ENCODE data around the gene CHST8.
"Not testable (repeated sequence)": the region's sequence is repeated elsewhere in the genome, so short reads cannot be mapped to it uniquely, and the experiment has no call there.

The CHST8 gene

GRCh38 chr19:33695547-33695946 is 73.8 kb downstream of the CHST8 start:
- not testable (repeated sequence) for DNase-seq

- no peak for DNase-seq
Measured at GRCh38 chr19:33697766-33698165, 76.0 kb downstream of the CHST8 start.

- DNase-seq: no peak
Measured at GRCh38 chr19:33698576-33699435, 77.1 kb downstream of the CHST8 start.

- DNase-seq: no peak
Measured at GRCh38 chr19:33699754-33700407, 78.1 kb downstream of the CHST8 start.

GRCh38 chr19:33700408-33701013 is 78.8 kb downstream of the CHST8 start:
- DNase-seq: no peak

- DNase-seq: no peak
Measured at GRCh38 chr19:33701565-33701964, 79.8 kb downstream of the CHST8 start.

- no peak for DNase-seq
Measured at GRCh38 chr19:33702606-33703437, 81.1 kb downstream of the CHST8 start.

GRCh38 chr19:33703438-33703750 is 81.6 kb downstream of the CHST8 start:
- no peak for DNase-seq

- DNase-seq: no peak
Measured at GRCh38 chr19:33703821-33704220, 82.1 kb downstream of the CHST8 start.

- DNase-seq: no peak
Measured at GRCh38 chr19:33704271-33704670, 82.5 kb downstream of the CHST8 start.

GRCh38 chr19:33705090-33705847 is 83.5 kb downstream of the CHST8 start:
- DNase-seq: no peak

GRCh38 chr19:33705860-33706259 is 84.1 kb downstream of the CHST8 start:
- no peak for DNase-seq

- no peak for DNase-seq
Measured at GRCh38 chr19:33706631-33707030, 84.9 kb downstream of the CHST8 start.

- DNase-seq: no peak
Measured at GRCh38 chr19:33712268-33712667, 90.5 kb downstream of the CHST8 start.

- no peak for DNase-seq
Measured at GRCh38 chr19:33713194-33713593, 91.4 kb downstream of the CHST8 start.

GRCh38 chr19:33714149-33714548 is 92.4 kb downstream of the CHST8 start:
- no peak for DNase-seq

- DNase-seq: no peak
Measured at GRCh38 chr19:33715462-33715861, 93.7 kb downstream of the CHST8 start.

- no peak for DNase-seq
Measured at GRCh38 chr19:33717878-33718277, 96.1 kb downstream of the CHST8 start.

- no peak for DNase-seq
Measured at GRCh38 chr19:33718651-33719254, 97.0 kb downstream of the CHST8 start.

GRCh38 chr19:33719366-33720154 is 97.8 kb downstream of the CHST8 start:
- no peak for DNase-seq

GRCh38 chr19:33720155-33720493 is 98.4 kb downstream of the CHST8 start:
- no peak for DNase-seq

All from fibroblast of upper back skin (primary cell).